ENCODE measurements around the gene SLC9C1. TPM values are rescaled to one million over a fixed set of nuclear protein-coding genes. Genes with fewer than 3 reads are reported as not detected.

The SLC9C1 gene
- total RNA-seq, 3 donors from 2014 or later: 0.15 to 0.48 TPM; not detected in 1

DNA sequence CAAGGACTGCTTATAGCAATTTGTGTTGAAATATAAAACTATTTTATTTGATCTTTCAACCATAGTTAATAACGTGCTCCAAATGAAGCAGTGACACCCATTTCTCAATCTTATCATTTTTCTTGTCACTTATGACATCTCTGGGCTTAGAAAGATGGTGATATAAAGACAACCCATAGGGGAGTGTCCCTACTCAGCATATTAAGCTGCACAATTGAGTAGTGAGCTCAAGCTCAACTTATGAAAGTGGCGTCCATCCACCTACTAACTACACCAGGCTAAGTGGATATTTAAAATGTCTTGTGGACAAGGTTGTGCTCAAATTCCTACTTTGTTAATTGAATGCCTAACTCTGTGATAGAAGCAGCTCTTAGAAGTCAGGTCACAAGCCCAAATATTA is 46.7 kb downstream of the SLC9C1 start:
- TF ChIP-seq POLR2A (IDR thresholded peaks at IDR 0.05): no peak
- TF ChIP-seq, protein P1, sequence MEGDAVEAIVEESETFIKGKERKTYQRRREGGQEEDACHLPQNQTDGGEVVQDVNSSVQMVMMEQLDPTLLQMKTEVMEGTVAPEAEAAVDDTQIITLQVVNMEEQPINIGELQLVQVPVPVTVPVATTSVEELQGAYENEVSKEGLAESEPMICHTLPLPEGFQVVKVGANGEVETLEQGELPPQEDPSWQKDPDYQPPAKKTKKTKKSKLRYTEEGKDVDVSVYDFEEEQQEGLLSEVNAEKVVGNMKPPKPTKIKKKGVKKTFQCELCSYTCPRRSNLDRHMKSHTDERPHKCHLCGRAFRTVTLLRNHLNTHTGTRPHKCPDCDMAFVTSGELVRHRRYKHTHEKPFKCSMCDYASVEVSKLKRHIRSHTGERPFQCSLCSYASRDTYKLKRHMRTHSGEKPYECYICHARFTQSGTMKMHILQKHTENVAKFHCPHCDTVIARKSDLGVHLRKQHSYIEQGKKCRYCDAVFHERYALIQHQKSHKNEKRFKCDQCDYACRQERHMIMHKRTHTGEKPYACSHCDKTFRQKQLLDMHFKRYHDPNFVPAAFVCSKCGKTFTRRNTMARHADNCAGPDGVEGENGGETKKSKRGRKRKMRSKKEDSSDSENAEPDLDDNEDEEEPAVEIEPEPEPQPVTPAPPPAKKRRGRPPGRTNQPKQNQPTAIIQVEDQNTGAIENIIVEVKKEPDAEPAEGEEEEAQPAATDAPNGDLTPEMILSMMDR (IDR thresholded peaks at IDR 0.05): no peak
- no peak for TF ChIP-seq POLR2AphosphoS5 (IDR thresholded peaks at IDR 0.05)
- no peak for DNase-seq (ENCODE audit: low spot score in 2 of 2)
- intact Hi-C loops (cut with DNase I; ENCODE audit: low total_unique reads): no loop called here

DNA sequence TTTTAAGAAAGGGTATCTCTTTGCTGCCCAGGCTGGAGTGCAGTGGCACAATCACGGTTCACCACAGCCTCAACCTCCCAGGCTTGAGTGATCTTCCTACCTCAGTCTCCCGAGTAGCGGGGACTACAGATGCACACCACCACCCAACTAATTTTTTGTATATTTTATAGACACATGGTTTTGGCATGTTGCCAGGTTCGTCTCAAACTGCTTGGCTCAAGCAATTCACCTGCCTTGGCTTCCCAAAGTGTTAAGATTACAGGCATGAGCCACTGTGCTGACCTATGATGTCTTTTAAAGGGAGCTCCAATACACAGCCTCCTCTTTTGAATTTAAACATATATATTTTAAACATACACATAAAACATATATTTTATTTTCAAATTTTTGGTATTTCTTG is 60.9 kb downstream of the SLC9C1 start:
- Histone ChIP-seq H3K27me3 (no peaks in the 10 kb centered on the region), H3K4me1 (no peaks in the 10 kb centered on the region), H3K36me3 (no peaks in the 10 kb centered on the region), H3K4me3 (no peak overlapping the region), H3K27ac (no peak overlapping the region), H3K9me3 (peaks cover 0 to 9% of the 10 kb centered on the region in 2 donors)
- DNase-seq (ENCODE audit: low spot score in 2 of 2): no peak
- intact Hi-C loops (cut with DNase I; ENCODE audit: low total_unique reads): no loop called here
- TF ChIP-seq POLR2AphosphoS5 (IDR thresholded peaks at IDR 0.05) (no peak), POLR2A (IDR thresholded peaks at IDR 0.05) (no peak)
- TF ChIP-seq, protein P1 (IDR thresholded peaks at IDR 0.05): no peak

More for the DNA sequence above, 46.7 kb downstream of the SLC9C1 start:
- H3K4me3 ChIP-seq: no peak overlapping the region
- no peaks in the 10 kb centered on the region for H3K36me3 ChIP-seq
- no peaks in the 10 kb centered on the region for H3K9me3 ChIP-seq
- no peaks in the 10 kb centered on the region for H3K4me1 ChIP-seq
- no peaks in the 10 kb centered on the region for H3K27me3 ChIP-seq
- H3K27ac ChIP-seq: no peak overlapping the region

DNA sequence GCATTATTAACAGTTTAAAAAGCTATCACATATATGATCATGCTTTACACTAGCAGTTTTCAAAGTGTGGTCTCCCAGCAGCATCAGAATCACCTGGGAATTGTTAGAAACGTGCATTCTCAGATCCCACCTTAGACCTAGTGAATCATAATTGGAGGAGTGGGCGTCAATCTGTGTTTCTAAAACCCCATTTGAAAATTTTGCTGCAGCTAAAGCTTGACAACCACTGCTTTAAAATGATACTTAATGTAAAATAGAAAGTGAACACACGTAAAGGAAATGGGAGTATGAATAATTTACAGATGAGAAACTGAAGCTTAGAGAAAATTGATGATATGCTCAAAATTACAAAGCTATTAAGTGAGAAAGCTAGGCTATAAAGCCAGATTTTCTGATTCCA is 62.3 kb downstream of the SLC9C1 start:
- Histone ChIP-seq H3K4me1 (no peaks in the 10 kb centered on the region), H3K36me3 (no peaks in the 10 kb centered on the region), H3K27ac (no peak overlapping the region), H3K27me3 (no peaks in the 10 kb centered on the region), H3K9me3 (peaks cover 0 to 9% of the 10 kb centered on the region in 2 donors), H3K4me3 (no peak overlapping the region)
- no peak for DNase-seq (ENCODE audit: low spot score in 2 of 2)
- TF ChIP-seq POLR2AphosphoS5 (IDR thresholded peaks at IDR 0.05) (no peak), POLR2A (IDR thresholded peaks at IDR 0.05) (no peak)
- TF ChIP-seq, protein P1 (IDR thresholded peaks at IDR 0.05): no peak
- intact Hi-C loops (cut with DNase I; ENCODE audit: low total_unique reads): no loop called here

DNA sequence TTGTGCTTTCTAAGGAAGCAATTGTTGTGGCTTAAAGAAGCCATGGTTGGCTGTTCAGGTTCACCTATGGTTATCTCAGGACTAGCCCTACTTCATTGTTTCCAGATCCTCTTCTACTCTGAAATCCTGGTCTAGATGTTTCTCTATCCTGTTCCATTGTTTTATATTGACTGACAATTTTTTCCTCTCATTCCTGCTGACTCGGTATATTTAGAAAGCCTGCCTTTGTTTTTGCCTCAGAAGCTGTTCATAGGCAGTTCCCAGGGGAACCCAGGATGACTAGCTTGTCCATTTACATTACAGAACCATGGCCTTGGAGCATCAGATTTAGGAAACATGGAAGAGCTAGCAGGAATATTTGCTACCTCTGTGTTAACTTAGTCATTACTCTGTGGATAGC is 64.0 kb downstream of the SLC9C1 start:
- intact Hi-C loops (cut with DNase I; ENCODE audit: low total_unique reads): no loop called here
- Histone ChIP-seq H3K27me3 (no peaks in the 10 kb centered on the region), H3K36me3 (no peaks in the 10 kb centered on the region), H3K4me3 (no peak overlapping the region), H3K4me1 (no peaks in the 10 kb centered on the region), H3K27ac (no peak overlapping the region), H3K9me3 (peaks cover 0 to 25% of the 10 kb centered on the region in 2 donors)
- no peak for DNase-seq (ENCODE audit: low spot score in 2 of 2)
- TF ChIP-seq, protein P1 (IDR thresholded peaks at IDR 0.05): no peak
- TF ChIP-seq POLR2A (IDR thresholded peaks at IDR 0.05) (no peak), POLR2AphosphoS5 (IDR thresholded peaks at IDR 0.05) (no peak)

DNA sequence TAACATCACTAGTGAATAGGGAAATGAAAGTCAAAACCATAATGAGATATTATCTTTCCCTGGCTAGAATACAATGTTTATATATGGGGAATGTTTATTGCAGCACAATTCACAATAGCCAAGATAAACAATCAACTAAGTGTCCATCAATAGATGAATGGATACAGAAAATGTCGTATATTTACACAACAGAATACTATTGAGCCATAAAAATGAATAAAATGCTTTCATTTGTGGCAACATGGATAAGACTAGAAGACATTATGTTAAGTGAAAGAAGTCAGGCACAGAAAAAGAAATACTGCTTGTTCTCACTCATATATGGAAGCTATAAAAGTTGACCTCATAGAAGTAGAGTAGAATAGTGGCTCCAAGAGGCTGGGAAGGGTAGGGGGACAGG is 65.2 kb downstream of the SLC9C1 start:
- TF ChIP-seq POLR2A (IDR thresholded peaks at IDR 0.05): no peak
- TF ChIP-seq, protein P1 (IDR thresholded peaks at IDR 0.05): no peak
- H3K27ac ChIP-seq: no peak overlapping the region
- H3K27me3 ChIP-seq: no peaks in the 10 kb centered on the region
- no peaks in the 10 kb centered on the region for H3K4me1 ChIP-seq
- no peak overlapping the region for H3K4me3 ChIP-seq
- H3K36me3 ChIP-seq: no peaks in the 10 kb centered on the region
- intact Hi-C loops (cut with DNase I; ENCODE audit: low total_unique reads): no loop called here
- H3K9me3 ChIP-seq: peaks cover 0 to 30% of the 10 kb centered on the region in 2 donors
- no peak for DNase-seq (ENCODE audit: low spot score in 2 of 2)
